Stimulated activated naive CD8-positive, alpha-beta T cell treated with anti-CD3 and anti-CD28 coated beads, Interleukin-15, Interleukin-2, amounts not matched to agents 100 ng/mL and 50 ng/mL, for 24 hours (primary cell): Measurements from ENCODE around the gene PSENEN.
A peak's percentile ranks its signal among the peaks of the same experiment; 100 is the strongest.

ENCODE experiments used
- H3K27ac Mint-ChIP-seq: one replicate; pipeline ENCODE4 v1.8.0; 2021; ENCODE audit warnings: mild to moderate bottlenecking, mixed read lengths
- H3K27me3 Mint-ChIP-seq: one replicate; pipeline ENCODE4 v1.8.0; 2021; ENCODE audit warnings: mixed read lengths
- H3K36me3 Mint-ChIP-seq: one replicate; pipeline ENCODE4 v1.8.0; 2021; ENCODE audit warnings: low read depth, mixed read lengths
- H3K4me1 Mint-ChIP-seq: one replicate; pipeline ENCODE4 v1.8.0; 2021; ENCODE audit warnings: low read depth, mixed read lengths
- H3K4me3 Mint-ChIP-seq: one replicate; pipeline ENCODE4 v1.8.0; 2021; ENCODE audit warnings: mild to moderate bottlenecking, mixed read lengths
- H3K9me3 Mint-ChIP-seq: one replicate; pipeline ENCODE4 v1.8.0; 2021; ENCODE audit warnings: mixed read lengths

PSENEN gene

GRCh38 chr19:35724560-35724959 lies 20.9 kb upstream of the PSENEN start:
- H3K27ac Mint-ChIP-seq = peak overlapping the region; percentile 55
- H3K9me3 Mint-ChIP-seq = no peaks in the 10 kb centered on the region
- H3K36me3 Mint-ChIP-seq = peaks cover 83% of the 10 kb centered on the region

GRCh38 chr19:35725216-35725861 lies 20.1 kb upstream of the PSENEN start:
- no peak overlapping the region for H3K27ac Mint-ChIP-seq
- H3K36me3 Mint-ChIP-seq = peaks cover 85% of the 10 kb centered on the region
- H3K4me1 Mint-ChIP-seq = peaks cover 5% of the 10 kb centered on the region
- H3K27me3 Mint-ChIP-seq = no peaks in the 10 kb centered on the region
- no peak overlapping the region for H3K4me3 Mint-ChIP-seq
- no peaks in the 10 kb centered on the region for H3K9me3 Mint-ChIP-seq

More at GRCh38 chr19:35724560-35724959, 20.9 kb upstream of the PSENEN start:
- H3K4me3 Mint-ChIP-seq = no peak overlapping the region
- no peaks in the 10 kb centered on the region for H3K27me3 Mint-ChIP-seq
- peaks cover 9% of the 10 kb centered on the region for H3K4me1 Mint-ChIP-seq

- Mint-ChIP-seq H3K27ac (no peak overlapping the region), H3K36me3 (peaks cover 85% of the 10 kb centered on the region)
Measured at GRCh38 chr19:35727053-35727955, 18.1 kb upstream of the PSENEN start.

GRCh38 chr19:35727956-35728706 lies 17.3 kb upstream of the PSENEN start:
- H3K36me3 Mint-ChIP-seq = peaks cover 77% of the 10 kb centered on the region
- peaks cover 4% of the 10 kb centered on the region for H3K4me1 Mint-ChIP-seq
- H3K27me3 Mint-ChIP-seq = no peaks in the 10 kb centered on the region
- no peaks in the 10 kb centered on the region for H3K9me3 Mint-ChIP-seq
- H3K27ac Mint-ChIP-seq = no peak overlapping the region
- no peak overlapping the region for H3K4me3 Mint-ChIP-seq

More at GRCh38 chr19:35727053-35727955, 18.1 kb upstream of the PSENEN start:
- Mint-ChIP-seq H3K4me1 (peaks cover 5% of the 10 kb centered on the region), H3K27me3 (no peaks in the 10 kb centered on the region), H3K9me3 (no peaks in the 10 kb centered on the region), H3K4me3 (no peak overlapping the region)

GRCh38 chr19:35729021-35729420 lies 16.4 kb upstream of the PSENEN start:
- Mint-ChIP-seq H3K4me3 (no peak overlapping the region), H3K9me3 (no peaks in the 10 kb centered on the region), H3K27ac (no peak overlapping the region), H3K36me3 (peaks cover 72% of the 10 kb centered on the region), H3K27me3 (no peaks in the 10 kb centered on the region), H3K4me1 (no peaks in the 10 kb centered on the region)

- no peaks in the 10 kb centered on the region for H3K4me1 Mint-ChIP-seq
- H3K27me3 Mint-ChIP-seq = no peaks in the 10 kb centered on the region
- no peak overlapping the region for H3K4me3 Mint-ChIP-seq
- peak overlapping the region; percentile 70 for H3K27ac Mint-ChIP-seq
- peaks cover 72% of the 10 kb centered on the region for H3K36me3 Mint-ChIP-seq
- H3K9me3 Mint-ChIP-seq = no peaks in the 10 kb centered on the region
Measured at GRCh38 chr19:35729763-35730162, 15.7 kb upstream of the PSENEN start.

- H3K4me3 Mint-ChIP-seq = no peak overlapping the region
- H3K27me3 Mint-ChIP-seq = no peaks in the 10 kb centered on the region
- no peaks in the 10 kb centered on the region for H3K9me3 Mint-ChIP-seq
- peaks cover 71% of the 10 kb centered on the region for H3K36me3 Mint-ChIP-seq
- no peak overlapping the region for H3K27ac Mint-ChIP-seq
- H3K4me1 Mint-ChIP-seq = no peaks in the 10 kb centered on the region
Measured at GRCh38 chr19:35730326-35730725, 15.1 kb upstream of the PSENEN start.

- H3K9me3 Mint-ChIP-seq = no peaks in the 10 kb centered on the region
- H3K27me3 Mint-ChIP-seq = no peaks in the 10 kb centered on the region
- H3K4me1 Mint-ChIP-seq = peaks cover 5% of the 10 kb centered on the region
- H3K4me3 Mint-ChIP-seq = no peak overlapping the region
- H3K36me3 Mint-ChIP-seq = peaks cover 68% of the 10 kb centered on the region
- no peak overlapping the region for H3K27ac Mint-ChIP-seq
Measured at GRCh38 chr19:35731353-35731752, 14.1 kb upstream of the PSENEN start.

GRCh38 chr19:35731779-35732405 lies 13.6 kb upstream of the PSENEN start:
- Mint-ChIP-seq H3K27me3 (no peaks in the 10 kb centered on the region), H3K27ac (no peak overlapping the region), H3K4me3 (no peak overlapping the region), H3K4me1 (peaks cover 8% of the 10 kb centered on the region), H3K9me3 (no peaks in the 10 kb centered on the region), H3K36me3 (peaks cover 69% of the 10 kb centered on the region)

- H3K4me1 Mint-ChIP-seq = peaks cover 13% of the 10 kb centered on the region
- H3K36me3 Mint-ChIP-seq = peaks cover 70% of the 10 kb centered on the region
- H3K27ac Mint-ChIP-seq = no peak overlapping the region
- H3K27me3 Mint-ChIP-seq = no peaks in the 10 kb centered on the region
- H3K4me3 Mint-ChIP-seq = no peak overlapping the region
- H3K9me3 Mint-ChIP-seq = no peaks in the 10 kb centered on the region
Measured at GRCh38 chr19:35732540-35733179, 12.8 kb upstream of the PSENEN start.

GRCh38 chr19:35733180-35734125 lies 12.0 kb upstream of the PSENEN start:
- peaks cover 14% of the 10 kb centered on the region for H3K4me1 Mint-ChIP-seq
- H3K27me3 Mint-ChIP-seq = no peaks in the 10 kb centered on the region
- H3K4me3 Mint-ChIP-seq = no peak overlapping the region
- H3K27ac Mint-ChIP-seq = peak overlapping the region; percentile 21
- no peaks in the 10 kb centered on the region for H3K9me3 Mint-ChIP-seq
- H3K36me3 Mint-ChIP-seq = peaks cover 62% of the 10 kb centered on the region

GRCh38 chr19:35734273-35734672 lies 11.2 kb upstream of the PSENEN start:
- H3K4me3 Mint-ChIP-seq = no peak overlapping the region
- peaks cover 60% of the 10 kb centered on the region for H3K36me3 Mint-ChIP-seq
- H3K27me3 Mint-ChIP-seq = no peaks in the 10 kb centered on the region
- peak overlapping the region; percentile 21 for H3K27ac Mint-ChIP-seq
- no peaks in the 10 kb centered on the region for H3K9me3 Mint-ChIP-seq
- H3K4me1 Mint-ChIP-seq = peaks cover 14% of the 10 kb centered on the region

GRCh38 chr19:35734889-35735288 lies 10.6 kb upstream of the PSENEN start:
- Mint-ChIP-seq H3K4me1 (peaks cover 14% of the 10 kb centered on the region), H3K4me3 (no peak overlapping the region), H3K36me3 (peaks cover 54% of the 10 kb centered on the region), H3K27me3 (no peaks in the 10 kb centered on the region), H3K9me3 (no peaks in the 10 kb centered on the region), H3K27ac (no peak overlapping the region)
